OCI-LY3 (cell line): ENCODE data around the gene CHL1.

Source experiments
- EZH2phosphoT487 ChIP-seq: fragments of 200-600 bp; shearing (Covaris generic); IDR thresholded peaks from 2 replicates; pipeline ENCODE4 v1.6.1; 2018; ENCODE audit warnings: antibody characterized with exemption, mixed run types, low read depth
- TF ChIP-seq, protein P1 (sequence below): fragments of 200-600, 300-600 bp; sonication (generic); IDR thresholded peaks from 2 replicates; pipeline ENCODE4 v1.5.1; 2014; ENCODE audit warnings: antibody characterized with exemption, low read length, low read depth

DNA sequence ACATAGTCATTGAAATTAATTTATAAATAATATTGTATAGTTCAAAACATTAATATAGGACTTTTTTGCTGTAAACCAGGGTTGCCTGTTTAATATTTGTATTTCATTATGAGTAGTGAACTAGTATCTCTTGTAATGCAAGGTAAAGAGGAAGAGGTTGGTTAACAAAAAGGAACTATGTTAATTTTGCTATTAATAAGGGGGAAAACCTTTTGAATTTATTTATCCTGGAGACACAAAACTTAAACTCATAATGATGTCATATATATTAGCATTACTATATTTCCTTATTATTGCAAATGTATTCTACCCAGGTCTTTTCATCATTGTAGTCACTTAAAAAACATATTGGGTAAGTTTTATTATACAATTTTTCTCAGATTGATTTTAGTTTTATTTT, 94.5 kb downstream of the CHL1 start:
- TF ChIP-seq, protein P1, sequence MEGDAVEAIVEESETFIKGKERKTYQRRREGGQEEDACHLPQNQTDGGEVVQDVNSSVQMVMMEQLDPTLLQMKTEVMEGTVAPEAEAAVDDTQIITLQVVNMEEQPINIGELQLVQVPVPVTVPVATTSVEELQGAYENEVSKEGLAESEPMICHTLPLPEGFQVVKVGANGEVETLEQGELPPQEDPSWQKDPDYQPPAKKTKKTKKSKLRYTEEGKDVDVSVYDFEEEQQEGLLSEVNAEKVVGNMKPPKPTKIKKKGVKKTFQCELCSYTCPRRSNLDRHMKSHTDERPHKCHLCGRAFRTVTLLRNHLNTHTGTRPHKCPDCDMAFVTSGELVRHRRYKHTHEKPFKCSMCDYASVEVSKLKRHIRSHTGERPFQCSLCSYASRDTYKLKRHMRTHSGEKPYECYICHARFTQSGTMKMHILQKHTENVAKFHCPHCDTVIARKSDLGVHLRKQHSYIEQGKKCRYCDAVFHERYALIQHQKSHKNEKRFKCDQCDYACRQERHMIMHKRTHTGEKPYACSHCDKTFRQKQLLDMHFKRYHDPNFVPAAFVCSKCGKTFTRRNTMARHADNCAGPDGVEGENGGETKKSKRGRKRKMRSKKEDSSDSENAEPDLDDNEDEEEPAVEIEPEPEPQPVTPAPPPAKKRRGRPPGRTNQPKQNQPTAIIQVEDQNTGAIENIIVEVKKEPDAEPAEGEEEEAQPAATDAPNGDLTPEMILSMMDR, result no peak
- TF ChIP-seq EZH2phosphoT487, result no peak
